GM23338 (cell line): ENCODE results near the gene AMBP.

Experiments used
- EZH2 ChIP-seq: fragments of 200-600 bp; sonication (generic); IDR thresholded peaks from one replicate; pipeline ENCODE4 v1.8.0; 2017; ENCODE audit warnings: antibody characterized with exemption, mild to moderate bottlenecking, low read depth; ENCODE audit not compliant: unreplicated experiment
- EZH2phosphoT487 ChIP-seq: fragments of 200-600 bp; sonication (generic); IDR thresholded peaks from one replicate; pipeline ENCODE4 v1.8.1; 2018; ENCODE audit warnings: antibody characterized with exemption; ENCODE audit not compliant: unreplicated experiment
- JUNB ChIP-seq: IDR thresholded peaks from one replicate; pipeline ENCODE4 v1.6.1; 2016; ENCODE audit warnings: antibody characterized with exemption; ENCODE audit not compliant: unreplicated experiment
- POLR2AphosphoS5 ChIP-seq: IDR thresholded peaks from 2 replicates; pipeline ENCODE4 v1.6.1; 2016; ENCODE audit warnings: antibody characterized with exemption, low read depth
- TF ChIP-seq, protein P1 (sequence below), 2 experiments: fragments of 200-600 bp in 1 of 2; sonication (generic) in 1 of 2; conservative IDR thresholded peaks; 2 replicates each; pipeline versions ENCODE4 v1.5.1 to v1.6.1; 2016 to 2017; ENCODE audit warnings: antibody characterized with exemption in 2 of 2, low read depth in 2 of 2, mild to moderate bottlenecking in 2 of 2, moderate library complexity in 1 of 2
- TF ChIP-seq, protein P2 (sequence below): IDR thresholded peaks from one replicate; pipeline ENCODE4 v1.6.1; 2018; ENCODE audit warnings: antibody characterized with exemption; ENCODE audit not compliant: unreplicated experiment

DNA sequence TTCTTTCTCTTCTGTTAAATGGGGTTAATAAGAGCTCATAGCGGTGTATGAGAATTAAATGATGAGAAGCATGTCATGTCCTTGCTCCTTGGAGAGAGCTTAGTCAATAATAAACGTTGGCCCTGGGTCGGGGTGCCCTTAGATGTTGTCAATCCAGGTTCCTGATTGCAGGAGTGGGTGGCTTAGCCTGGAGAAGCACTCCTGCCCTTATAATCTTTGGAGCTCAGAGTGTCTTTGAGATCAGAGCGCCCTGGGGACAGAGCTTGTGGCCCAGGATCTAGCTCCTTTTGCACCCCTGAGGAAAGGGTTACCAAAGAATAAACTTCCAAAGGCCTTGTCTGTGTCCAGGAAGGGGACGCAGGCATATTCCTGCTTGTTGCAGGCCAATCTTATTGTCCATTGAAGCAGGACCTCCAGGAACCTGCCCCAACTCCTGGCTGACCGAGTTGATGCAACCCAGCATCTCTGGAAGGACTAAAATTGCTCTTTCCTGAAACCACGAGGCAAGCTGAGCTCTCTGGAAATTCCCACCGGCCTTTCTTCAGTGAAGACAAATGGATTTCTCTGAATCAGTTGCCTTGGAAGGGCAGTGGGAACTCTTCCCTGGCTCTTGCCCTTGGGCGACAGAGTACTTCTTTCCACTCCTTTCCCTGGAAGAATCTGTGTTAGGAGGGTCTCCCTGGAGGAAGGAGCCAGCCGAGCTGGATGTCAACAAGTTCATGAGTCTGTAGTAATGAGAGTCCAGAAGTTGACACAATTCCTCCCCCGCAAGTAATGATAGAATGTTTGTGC is 6.4 kb upstream of the AMBP start:
- TF ChIP-seq, protein P1, sequence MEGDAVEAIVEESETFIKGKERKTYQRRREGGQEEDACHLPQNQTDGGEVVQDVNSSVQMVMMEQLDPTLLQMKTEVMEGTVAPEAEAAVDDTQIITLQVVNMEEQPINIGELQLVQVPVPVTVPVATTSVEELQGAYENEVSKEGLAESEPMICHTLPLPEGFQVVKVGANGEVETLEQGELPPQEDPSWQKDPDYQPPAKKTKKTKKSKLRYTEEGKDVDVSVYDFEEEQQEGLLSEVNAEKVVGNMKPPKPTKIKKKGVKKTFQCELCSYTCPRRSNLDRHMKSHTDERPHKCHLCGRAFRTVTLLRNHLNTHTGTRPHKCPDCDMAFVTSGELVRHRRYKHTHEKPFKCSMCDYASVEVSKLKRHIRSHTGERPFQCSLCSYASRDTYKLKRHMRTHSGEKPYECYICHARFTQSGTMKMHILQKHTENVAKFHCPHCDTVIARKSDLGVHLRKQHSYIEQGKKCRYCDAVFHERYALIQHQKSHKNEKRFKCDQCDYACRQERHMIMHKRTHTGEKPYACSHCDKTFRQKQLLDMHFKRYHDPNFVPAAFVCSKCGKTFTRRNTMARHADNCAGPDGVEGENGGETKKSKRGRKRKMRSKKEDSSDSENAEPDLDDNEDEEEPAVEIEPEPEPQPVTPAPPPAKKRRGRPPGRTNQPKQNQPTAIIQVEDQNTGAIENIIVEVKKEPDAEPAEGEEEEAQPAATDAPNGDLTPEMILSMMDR (conservative IDR thresholded peaks at IDR 0.05; ENCODE audit: low read depth in 2 of 2) = no peak
- TF ChIP-seq POLR2AphosphoS5 (no peak), JUNB (no peak), EZH2 (no peak), EZH2phosphoT487 (no peak)
- TF ChIP-seq, protein P2, sequence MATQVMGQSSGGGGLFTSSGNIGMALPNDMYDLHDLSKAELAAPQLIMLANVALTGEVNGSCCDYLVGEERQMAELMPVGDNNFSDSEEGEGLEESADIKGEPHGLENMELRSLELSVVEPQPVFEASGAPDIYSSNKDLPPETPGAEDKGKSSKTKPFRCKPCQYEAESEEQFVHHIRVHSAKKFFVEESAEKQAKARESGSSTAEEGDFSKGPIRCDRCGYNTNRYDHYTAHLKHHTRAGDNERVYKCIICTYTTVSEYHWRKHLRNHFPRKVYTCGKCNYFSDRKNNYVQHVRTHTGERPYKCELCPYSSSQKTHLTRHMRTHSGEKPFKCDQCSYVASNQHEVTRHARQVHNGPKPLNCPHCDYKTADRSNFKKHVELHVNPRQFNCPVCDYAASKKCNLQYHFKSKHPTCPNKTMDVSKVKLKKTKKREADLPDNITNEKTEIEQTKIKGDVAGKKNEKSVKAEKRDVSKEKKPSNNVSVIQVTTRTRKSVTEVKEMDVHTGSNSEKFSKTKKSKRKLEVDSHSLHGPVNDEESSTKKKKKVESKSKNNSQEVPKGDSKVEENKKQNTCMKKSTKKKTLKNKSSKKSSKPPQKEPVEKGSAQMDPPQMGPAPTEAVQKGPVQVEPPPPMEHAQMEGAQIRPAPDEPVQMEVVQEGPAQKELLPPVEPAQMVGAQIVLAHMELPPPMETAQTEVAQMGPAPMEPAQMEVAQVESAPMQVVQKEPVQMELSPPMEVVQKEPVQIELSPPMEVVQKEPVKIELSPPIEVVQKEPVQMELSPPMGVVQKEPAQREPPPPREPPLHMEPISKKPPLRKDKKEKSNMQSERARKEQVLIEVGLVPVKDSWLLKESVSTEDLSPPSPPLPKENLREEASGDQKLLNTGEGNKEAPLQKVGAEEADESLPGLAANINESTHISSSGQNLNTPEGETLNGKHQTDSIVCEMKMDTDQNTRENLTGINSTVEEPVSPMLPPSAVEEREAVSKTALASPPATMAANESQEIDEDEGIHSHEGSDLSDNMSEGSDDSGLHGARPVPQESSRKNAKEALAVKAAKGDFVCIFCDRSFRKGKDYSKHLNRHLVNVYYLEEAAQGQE = no peak
